Liver (tissue), 9 donors: ENCODE data around the gene CDH23. TPM values are rescaled to one million over a fixed set of nuclear protein-coding genes. Genes with fewer than 3 reads are reported as not detected.

ENCODE experiments used
- DNase-seq: peaks from one replicate; pipeline ENCODE4 v3.0.0-alpha.2; 2017; ENCODE audit warnings: low spot score
- H3K27ac ChIP-seq, 2 donors: one replicate each; pipeline ENCODE4 v1.7.0; 2013; ENCODE audit warnings: inconsistent platforms in 2 of 2, low read length in 2 of 2, control low read depth in 1 of 2, low read depth in 1 of 2, mild to moderate bottlenecking in 1 of 2
- H3K27me3 ChIP-seq, 4 donors: one replicate each; pipeline versions ENCODE4 v1.6.1 to v1.7.0; 2013; ENCODE audit warnings: low read length in 3 of 4, inconsistent platforms in 1 of 4, mild to moderate bottlenecking in 1 of 4, moderate library complexity in 1 of 4; ENCODE audit not compliant: control insufficient read depth in 4 of 4, insufficient read depth in 4 of 4
- H3K36me3 ChIP-seq, 4 donors: one replicate each; pipeline versions ENCODE4 v1.6.1 to v1.7.0; 2013; ENCODE audit warnings: low read length in 3 of 4, mild to moderate bottlenecking in 3 of 4, low read depth in 1 of 4, moderate library complexity in 1 of 4; ENCODE audit not compliant: control insufficient read depth in 4 of 4, insufficient read depth in 3 of 4
- H3K4me1 ChIP-seq, 4 donors: one replicate each; pipeline versions ENCODE4 v1.6.1 to v1.7.0; 2013; ENCODE audit warnings: low read length in 3 of 4, mild to moderate bottlenecking in 3 of 4, moderate library complexity in 1 of 4; ENCODE audit not compliant: control insufficient read depth in 4 of 4, insufficient read depth in 4 of 4
- H3K4me3 ChIP-seq, 3 donors: one replicate each; pipeline versions ENCODE4 v1.6.1 to v1.7.0; 2013; ENCODE audit warnings: low read length in 3 of 3, control low read depth in 1 of 3, low read depth in 1 of 3, mild to moderate bottlenecking in 1 of 3
- H3K9ac ChIP-seq, 2 donors: one replicate each; pipeline ENCODE4 v1.7.0; 2013; ENCODE audit warnings: low read length in 2 of 2, mild to moderate bottlenecking in 2 of 2, moderate library complexity in 2 of 2, control low read depth in 1 of 2, low read depth in 1 of 2
- H3K9me3 ChIP-seq, 4 donors: one replicate each; pipeline versions ENCODE4 v1.6.1 to v1.7.0; 2013; ENCODE audit warnings: low read length in 3 of 4; ENCODE audit not compliant: control insufficient read depth in 4 of 4
- EGR1 ChIP-seq, 2 donors: IDR thresholded peaks; 2 replicates each; pipeline ENCODE4 v1.6.1; 2016 to 2018; ENCODE audit warnings: antibody characterized with exemption in 2 of 2, low read depth in 2 of 2
- FOXA1 ChIP-seq: IDR thresholded peaks from 2 replicates; pipeline ENCODE4 v1.6.1; 2016; ENCODE audit warnings: antibody characterized with exemption
- FOXA2 ChIP-seq: IDR thresholded peaks from 2 replicates; pipeline ENCODE4 v1.6.1; 2016; ENCODE audit warnings: antibody characterized with exemption
- GABPA ChIP-seq, 2 donors: IDR thresholded peaks in 1 of 2; conservative IDR thresholded peaks in 1 of 2; 2 replicates each; pipeline ENCODE4 v1.6.1; 2016; ENCODE audit warnings: antibody characterized with exemption in 2 of 2, mild to moderate bottlenecking in 1 of 2, moderate library complexity in 1 of 2
- HNF4G ChIP-seq: IDR thresholded peaks from 2 replicates; pipeline ENCODE4 v1.6.1; 2016; ENCODE audit warnings: antibody characterized with exemption
- JUND ChIP-seq, 2 donors: IDR thresholded peaks; 2 replicates each; pipeline ENCODE4 v1.6.1; 2016; ENCODE audit warnings: antibody characterized with exemption in 2 of 2
- NR2F2 ChIP-seq: IDR thresholded peaks from 2 replicates; pipeline ENCODE4 v1.6.1; 2016; ENCODE audit warnings: antibody characterized with exemption
- RAD21 ChIP-seq, 2 donors: IDR thresholded peaks; 2 replicates each; pipeline ENCODE4 v1.6.1; 2016; ENCODE audit warnings: antibody characterized with exemption in 2 of 2, mild to moderate bottlenecking in 2 of 2
- RXRA ChIP-seq, 2 donors: IDR thresholded peaks; 2 replicates each; pipeline ENCODE4 v1.6.1; 2017 to 2018; ENCODE audit warnings: antibody characterized with exemption in 2 of 2, mild to moderate bottlenecking in 1 of 2
- SP1 ChIP-seq: IDR thresholded peaks from 2 replicates; pipeline ENCODE4 v1.6.1; 2018; ENCODE audit warnings: antibody characterized with exemption, mild to moderate bottlenecking
- TAF1 ChIP-seq: conservative IDR thresholded peaks from 2 replicates; pipeline ENCODE4 v1.6.1; 2016; ENCODE audit warnings: antibody characterized with exemption, mild to moderate bottlenecking
- YY1 ChIP-seq: IDR thresholded peaks from 2 replicates; pipeline ENCODE4 v1.6.1; 2016; ENCODE audit warnings: antibody characterized with exemption, mild to moderate bottlenecking
- WGBS: extraction: QIAGEN DNeasy Blood & Tissue Kit; methylation state at CpG from one replicate; pipeline ENCODE4 v1.1.7; 2013; 5-methylcytosine and 5-hydroxymethylcytosine counted together
- polyA plus RNA-seq, 2 donors: library from polyadenylated mRNA; stranded (reverse) in 1 of 2; unstranded in 1 of 2; fragments of 200-250 nt in 1 of 2; fragments of >200 nt in 1 of 2; fragmentation: Nextera tagmentation in 1 of 2; extraction: Ambion mirVana in 1 of 2; gene quantifications; one replicate each; pipeline versions ENCODE4 v1.2.1 to v1.2.3, GENCODE V29; 2013 to 2015
- total RNA-seq, 2 donors: library from RNA; depleted of rRNA; stranded (reverse); fragments of >200 nt; gene quantifications; one replicate each; pipeline ENCODE4 v1.2.3, GENCODE V29; 2014
- TF ChIP-seq, protein P1 (sequence below): IDR thresholded peaks from 2 replicates; pipeline ENCODE4 v1.6.1; 2016; ENCODE audit warnings: antibody characterized with exemption, mild to moderate bottlenecking
- TF ChIP-seq, protein P2 (sequence below): IDR thresholded peaks from 2 replicates; pipeline ENCODE4 v1.6.1; 2016; ENCODE audit warnings: antibody characterized with exemption
- TF ChIP-seq, protein P3 (sequence below): fragments of 150-350 bp; IDR thresholded peaks from 2 replicates; pipeline ENCODE4 v1.5.1; 2017; ENCODE audit warnings: improper control_type of control experiment, low read depth, low read length; ENCODE audit not compliant: missing input control
- TF ChIP-seq, protein P4 (sequence below): IDR thresholded peaks from 2 replicates; pipeline ENCODE4 v1.6.1; 2016; ENCODE audit warnings: antibody characterized with exemption
- TF ChIP-seq, protein P5 (sequence below): IDR thresholded peaks from 2 replicates; pipeline ENCODE4 v1.6.1; 2016; ENCODE audit warnings: antibody characterized with exemption
- donor health status: healthy.
- donor health status: healthy.
- donor health status: healthy.
- donor health status: healthy.
- donor health status: healthy.

CDH23 gene
- total and polyA plus RNA-seq, 4 donors, result 1.5 to 4.7 (median 3.4) TPM

DNA sequence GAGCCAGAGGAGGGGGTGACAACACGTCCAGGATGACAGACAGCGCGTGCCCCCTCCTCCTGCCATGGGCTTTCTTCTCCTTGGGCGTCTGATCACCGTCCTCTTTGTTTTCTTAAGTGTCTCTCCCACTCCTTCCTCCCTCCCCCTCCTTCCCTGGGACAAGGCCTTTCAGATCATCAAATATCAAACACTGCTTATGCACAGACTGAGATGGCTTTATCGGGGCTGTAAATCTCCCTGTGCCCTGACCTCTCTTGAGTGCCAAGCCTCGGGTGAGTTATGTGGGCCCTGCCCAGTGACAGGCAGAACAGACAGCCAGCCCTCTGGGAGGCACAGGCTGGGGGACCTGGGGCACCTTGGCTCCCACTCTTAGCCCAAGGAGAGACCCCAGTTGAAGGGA is 206.4 kb downstream of the CDH23 start:
- Histone ChIP-seq H3K9me3 (no peaks in the 10 kb centered on the region), H3K27ac (no peak overlapping the region), H3K36me3 (no peaks in the 10 kb centered on the region), H3K4me3 (no peak overlapping the region), H3K9ac (no peak overlapping the region), H3K4me1 (peaks cover 5 to 9% (median 7%) of the 10 kb centered on the region in 4 donors), H3K27me3 (peaks cover 0 to 2% (median 0%) of the 10 kb centered on the region in 4 donors)
- WGBS, result 67% methylated on average over 7 of the region's 7 CpGs
- TF ChIP-seq SP1 (no peak), YY1 (no peak)
- TF ChIP-seq, protein P1, sequence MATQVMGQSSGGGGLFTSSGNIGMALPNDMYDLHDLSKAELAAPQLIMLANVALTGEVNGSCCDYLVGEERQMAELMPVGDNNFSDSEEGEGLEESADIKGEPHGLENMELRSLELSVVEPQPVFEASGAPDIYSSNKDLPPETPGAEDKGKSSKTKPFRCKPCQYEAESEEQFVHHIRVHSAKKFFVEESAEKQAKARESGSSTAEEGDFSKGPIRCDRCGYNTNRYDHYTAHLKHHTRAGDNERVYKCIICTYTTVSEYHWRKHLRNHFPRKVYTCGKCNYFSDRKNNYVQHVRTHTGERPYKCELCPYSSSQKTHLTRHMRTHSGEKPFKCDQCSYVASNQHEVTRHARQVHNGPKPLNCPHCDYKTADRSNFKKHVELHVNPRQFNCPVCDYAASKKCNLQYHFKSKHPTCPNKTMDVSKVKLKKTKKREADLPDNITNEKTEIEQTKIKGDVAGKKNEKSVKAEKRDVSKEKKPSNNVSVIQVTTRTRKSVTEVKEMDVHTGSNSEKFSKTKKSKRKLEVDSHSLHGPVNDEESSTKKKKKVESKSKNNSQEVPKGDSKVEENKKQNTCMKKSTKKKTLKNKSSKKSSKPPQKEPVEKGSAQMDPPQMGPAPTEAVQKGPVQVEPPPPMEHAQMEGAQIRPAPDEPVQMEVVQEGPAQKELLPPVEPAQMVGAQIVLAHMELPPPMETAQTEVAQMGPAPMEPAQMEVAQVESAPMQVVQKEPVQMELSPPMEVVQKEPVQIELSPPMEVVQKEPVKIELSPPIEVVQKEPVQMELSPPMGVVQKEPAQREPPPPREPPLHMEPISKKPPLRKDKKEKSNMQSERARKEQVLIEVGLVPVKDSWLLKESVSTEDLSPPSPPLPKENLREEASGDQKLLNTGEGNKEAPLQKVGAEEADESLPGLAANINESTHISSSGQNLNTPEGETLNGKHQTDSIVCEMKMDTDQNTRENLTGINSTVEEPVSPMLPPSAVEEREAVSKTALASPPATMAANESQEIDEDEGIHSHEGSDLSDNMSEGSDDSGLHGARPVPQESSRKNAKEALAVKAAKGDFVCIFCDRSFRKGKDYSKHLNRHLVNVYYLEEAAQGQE, result no peak
- no peak for DNase-seq

DNA sequence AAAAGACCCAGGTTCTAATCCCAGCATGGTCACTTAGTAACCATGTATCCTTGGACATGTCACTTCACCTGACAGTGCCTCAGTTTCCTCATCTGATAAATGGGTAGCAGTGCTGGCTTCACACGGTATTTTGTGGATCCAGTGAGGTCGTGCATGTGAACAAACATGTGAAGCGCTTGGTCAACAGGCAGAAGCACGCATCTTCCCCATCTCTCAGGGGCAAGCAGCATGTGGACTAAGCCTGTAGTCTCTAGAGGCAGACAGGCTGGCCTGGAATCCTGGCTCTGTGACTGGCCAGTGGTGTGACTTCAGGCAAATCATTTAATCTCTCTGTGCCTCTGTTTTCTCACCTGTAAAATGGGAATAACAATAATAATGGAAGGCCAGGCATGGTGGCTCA is 207.0 kb downstream of the CDH23 start:
- no peak for DNase-seq
- Histone ChIP-seq H3K4me1 (peaks cover 0 to 3% (median 1%) of the 10 kb centered on the region in 4 donors), H3K4me3 (no peak overlapping the region), H3K36me3 (no peaks in the 10 kb centered on the region), H3K9ac (no peak overlapping the region), H3K9me3 (no peaks in the 10 kb centered on the region), H3K27me3 (peaks cover 0 to 2% (median 0%) of the 10 kb centered on the region in 4 donors), H3K27ac (no peak overlapping the region)
- TF ChIP-seq, protein P2, sequence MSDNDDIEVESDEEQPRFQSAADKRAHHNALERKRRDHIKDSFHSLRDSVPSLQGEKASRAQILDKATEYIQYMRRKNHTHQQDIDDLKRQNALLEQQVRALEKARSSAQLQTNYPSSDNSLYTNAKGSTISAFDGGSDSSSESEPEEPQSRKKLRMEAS, result no peak
- TF ChIP-seq, protein P3, sequence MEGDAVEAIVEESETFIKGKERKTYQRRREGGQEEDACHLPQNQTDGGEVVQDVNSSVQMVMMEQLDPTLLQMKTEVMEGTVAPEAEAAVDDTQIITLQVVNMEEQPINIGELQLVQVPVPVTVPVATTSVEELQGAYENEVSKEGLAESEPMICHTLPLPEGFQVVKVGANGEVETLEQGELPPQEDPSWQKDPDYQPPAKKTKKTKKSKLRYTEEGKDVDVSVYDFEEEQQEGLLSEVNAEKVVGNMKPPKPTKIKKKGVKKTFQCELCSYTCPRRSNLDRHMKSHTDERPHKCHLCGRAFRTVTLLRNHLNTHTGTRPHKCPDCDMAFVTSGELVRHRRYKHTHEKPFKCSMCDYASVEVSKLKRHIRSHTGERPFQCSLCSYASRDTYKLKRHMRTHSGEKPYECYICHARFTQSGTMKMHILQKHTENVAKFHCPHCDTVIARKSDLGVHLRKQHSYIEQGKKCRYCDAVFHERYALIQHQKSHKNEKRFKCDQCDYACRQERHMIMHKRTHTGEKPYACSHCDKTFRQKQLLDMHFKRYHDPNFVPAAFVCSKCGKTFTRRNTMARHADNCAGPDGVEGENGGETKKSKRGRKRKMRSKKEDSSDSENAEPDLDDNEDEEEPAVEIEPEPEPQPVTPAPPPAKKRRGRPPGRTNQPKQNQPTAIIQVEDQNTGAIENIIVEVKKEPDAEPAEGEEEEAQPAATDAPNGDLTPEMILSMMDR, result no peak
- TF ChIP-seq RAD21 (IDR thresholded peaks at IDR 0.05), result no peak
- TF ChIP-seq EGR1 (IDR thresholded peaks at IDR 0.05; ENCODE audit: low read depth in 2 of 2), result no peak
- no peak for TF ChIP-seq TAF1
- 91% methylated on average over 4 of the region's 4 CpGs for WGBS

DNA sequence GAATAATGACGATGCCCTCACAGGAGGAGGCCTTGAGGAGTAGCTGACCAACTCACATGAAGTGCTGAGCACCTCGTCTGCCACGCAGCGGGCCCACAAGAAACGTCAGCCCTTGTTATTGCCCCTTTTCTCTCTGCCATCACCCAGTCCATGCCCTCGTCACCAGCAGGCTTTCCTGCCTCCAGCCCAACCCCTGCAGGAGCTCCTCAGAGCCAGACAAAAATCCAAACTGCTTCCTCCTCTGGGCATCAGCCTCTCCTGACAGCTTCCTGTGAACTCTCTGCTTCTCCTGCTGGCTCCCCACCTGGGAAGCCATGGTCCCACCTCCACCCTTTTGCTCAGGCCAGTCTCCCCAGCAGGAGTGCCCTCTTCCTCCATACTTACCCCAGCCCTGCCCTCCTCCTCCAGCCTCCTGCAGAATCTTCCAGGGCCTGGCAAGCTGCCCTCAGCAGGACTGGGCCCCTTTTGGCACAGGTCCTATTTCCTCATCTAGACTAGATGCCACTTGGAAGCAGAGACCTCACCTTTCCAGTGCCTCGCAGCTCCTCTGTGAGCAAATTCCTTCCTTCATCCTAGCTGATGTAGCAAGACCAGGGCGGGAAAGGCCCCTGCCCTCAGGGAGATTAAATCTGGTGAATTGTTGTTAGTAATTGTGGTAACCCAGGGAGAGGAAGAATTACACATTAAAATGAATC is 207.8 kb downstream of the CDH23 start:
- peaks cover 0 to 2% (median 0%) of the 10 kb centered on the region in 4 donors for H3K27me3 ChIP-seq
- no peak overlapping the region for H3K27ac ChIP-seq
- DNase-seq, result no peak
- no peak overlapping the region for H3K4me3 ChIP-seq
- H3K36me3 ChIP-seq, result no peaks in the 10 kb centered on the region
- H3K9ac ChIP-seq, result no peak overlapping the region
- 90% methylated on average over 8 of the region's 8 CpGs for WGBS
- H3K4me1 ChIP-seq, result no peaks in the 10 kb centered on the region
- TF ChIP-seq JUND (IDR thresholded peaks at IDR 0.05), result no peak
- no peak for TF ChIP-seq RXRA (IDR thresholded peaks at IDR 0.05)
- TF ChIP-seq SP1, result no peak
- TF ChIP-seq, protein P3, result no peak
- TF ChIP-seq, protein P4, sequence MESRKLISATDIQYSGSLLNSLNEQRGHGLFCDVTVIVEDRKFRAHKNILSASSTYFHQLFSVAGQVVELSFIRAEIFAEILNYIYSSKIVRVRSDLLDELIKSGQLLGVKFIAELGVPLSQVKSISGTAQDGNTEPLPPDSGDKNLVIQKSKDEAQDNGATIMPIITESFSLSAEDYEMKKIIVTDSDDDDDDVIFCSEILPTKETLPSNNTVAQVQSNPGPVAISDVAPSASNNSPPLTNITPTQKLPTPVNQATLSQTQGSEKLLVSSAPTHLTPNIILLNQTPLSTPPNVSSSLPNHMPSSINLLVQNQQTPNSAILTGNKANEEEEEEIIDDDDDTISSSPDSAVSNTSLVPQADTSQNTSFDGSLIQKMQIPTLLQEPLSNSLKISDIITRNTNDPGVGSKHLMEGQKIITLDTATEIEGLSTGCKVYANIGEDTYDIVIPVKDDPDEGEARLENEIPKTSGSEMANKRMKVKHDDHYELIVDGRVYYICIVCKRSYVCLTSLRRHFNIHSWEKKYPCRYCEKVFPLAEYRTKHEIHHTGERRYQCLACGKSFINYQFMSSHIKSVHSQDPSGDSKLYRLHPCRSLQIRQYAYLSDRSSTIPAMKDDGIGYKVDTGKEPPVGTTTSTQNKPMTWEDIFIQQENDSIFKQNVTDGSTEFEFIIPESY, result no peak
- TF ChIP-seq GABPA (IDR thresholded peaks at IDR 0.05 in 1 of 2, conservative IDR thresholded peaks at IDR 0.05 in 1 of 2), result no peak
- no peak for TF ChIP-seq TAF1
- no peak for TF ChIP-seq EGR1 (IDR thresholded peaks at IDR 0.05; ENCODE audit: low read depth in 2 of 2)
- no peak for TF ChIP-seq NR2F2
- no peak for TF ChIP-seq FOXA1
- TF ChIP-seq, protein P5, sequence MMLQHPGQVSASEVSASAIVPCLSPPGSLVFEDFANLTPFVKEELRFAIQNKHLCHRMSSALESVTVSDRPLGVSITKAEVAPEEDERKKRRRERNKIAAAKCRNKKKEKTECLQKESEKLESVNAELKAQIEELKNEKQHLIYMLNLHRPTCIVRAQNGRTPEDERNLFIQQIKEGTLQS, result no peak
- TF ChIP-seq YY1, result no peak
- TF ChIP-seq HNF4G, result no peak
- no peak for TF ChIP-seq FOXA2
- no peaks in the 10 kb centered on the region for H3K9me3 ChIP-seq
